BE2C (cell line): Measurements from ENCODE around the gene KRT4.

Experiments used
- DNase-seq: peaks from one replicate; pipeline ENCODE4 v3.0.0-alpha.2; 2020
- H3K27me3 ChIP-seq: fragments of 250-450 bp; sonication (Bioruptor Pico); 2 replicates; pipeline ENCODE4 v1.5.1; 2020; ENCODE audit warnings: mild to moderate bottlenecking
- H3K36me3 ChIP-seq: fragments of 250-450 bp; sonication (Bioruptor Pico); 2 replicates; pipeline ENCODE4 v1.5.1; 2020; ENCODE audit warnings: mild to moderate bottlenecking
- H3K4me1 ChIP-seq: fragments of 250-450 bp; sonication (Bioruptor Pico); 2 replicates; pipeline ENCODE4 v1.5.1; 2020
- H3K4me3 ChIP-seq: 2 replicates; pipeline ENCODE4 v1.5.1; 2011; ENCODE audit warnings: low read depth, low read length
- H3K9me3 ChIP-seq: fragments of 250-450 bp; sonication (Bioruptor Pico); 2 replicates; pipeline ENCODE4 v1.5.1; 2020
- TF ChIP-seq, protein P1 (sequence below): IDR thresholded peaks from 2 replicates; pipeline ENCODE4 v1.5.1; 2012; ENCODE audit warnings: mild to moderate bottlenecking, low read depth, low read length

Gene KRT4

DNA sequence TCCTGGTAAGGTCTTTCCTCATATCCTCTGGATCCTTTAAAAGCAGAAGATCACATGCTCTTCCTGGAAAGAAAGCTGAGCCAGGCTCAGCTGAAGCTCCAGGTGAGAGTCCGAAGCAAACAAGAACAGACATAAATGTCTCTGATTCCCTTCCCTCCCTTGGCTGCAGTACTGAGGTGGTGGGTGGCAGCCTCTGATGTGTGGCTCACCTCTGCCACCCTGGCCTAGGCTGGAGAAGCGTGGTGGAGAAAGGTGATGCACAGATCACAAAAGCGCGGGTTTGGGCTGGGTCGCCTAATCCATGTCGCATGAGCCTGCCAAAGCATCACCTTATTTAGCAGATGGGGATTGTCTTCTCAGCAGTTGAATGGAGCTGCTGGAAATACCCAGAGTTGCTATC lies 34.0 kb downstream of the KRT4 start:
- no peaks in the 10 kb centered on the region for H3K4me1 ChIP-seq
- H3K9me3 ChIP-seq: no peaks in the 10 kb centered on the region
- H3K36me3 ChIP-seq: no peaks in the 10 kb centered on the region
- TF ChIP-seq, protein P1, sequence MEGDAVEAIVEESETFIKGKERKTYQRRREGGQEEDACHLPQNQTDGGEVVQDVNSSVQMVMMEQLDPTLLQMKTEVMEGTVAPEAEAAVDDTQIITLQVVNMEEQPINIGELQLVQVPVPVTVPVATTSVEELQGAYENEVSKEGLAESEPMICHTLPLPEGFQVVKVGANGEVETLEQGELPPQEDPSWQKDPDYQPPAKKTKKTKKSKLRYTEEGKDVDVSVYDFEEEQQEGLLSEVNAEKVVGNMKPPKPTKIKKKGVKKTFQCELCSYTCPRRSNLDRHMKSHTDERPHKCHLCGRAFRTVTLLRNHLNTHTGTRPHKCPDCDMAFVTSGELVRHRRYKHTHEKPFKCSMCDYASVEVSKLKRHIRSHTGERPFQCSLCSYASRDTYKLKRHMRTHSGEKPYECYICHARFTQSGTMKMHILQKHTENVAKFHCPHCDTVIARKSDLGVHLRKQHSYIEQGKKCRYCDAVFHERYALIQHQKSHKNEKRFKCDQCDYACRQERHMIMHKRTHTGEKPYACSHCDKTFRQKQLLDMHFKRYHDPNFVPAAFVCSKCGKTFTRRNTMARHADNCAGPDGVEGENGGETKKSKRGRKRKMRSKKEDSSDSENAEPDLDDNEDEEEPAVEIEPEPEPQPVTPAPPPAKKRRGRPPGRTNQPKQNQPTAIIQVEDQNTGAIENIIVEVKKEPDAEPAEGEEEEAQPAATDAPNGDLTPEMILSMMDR: no peak
- DNase-seq: no peak
- H3K27me3 ChIP-seq: peaks cover 17% of the 10 kb centered on the region
- H3K4me3 ChIP-seq: no peak overlapping the region

DNA sequence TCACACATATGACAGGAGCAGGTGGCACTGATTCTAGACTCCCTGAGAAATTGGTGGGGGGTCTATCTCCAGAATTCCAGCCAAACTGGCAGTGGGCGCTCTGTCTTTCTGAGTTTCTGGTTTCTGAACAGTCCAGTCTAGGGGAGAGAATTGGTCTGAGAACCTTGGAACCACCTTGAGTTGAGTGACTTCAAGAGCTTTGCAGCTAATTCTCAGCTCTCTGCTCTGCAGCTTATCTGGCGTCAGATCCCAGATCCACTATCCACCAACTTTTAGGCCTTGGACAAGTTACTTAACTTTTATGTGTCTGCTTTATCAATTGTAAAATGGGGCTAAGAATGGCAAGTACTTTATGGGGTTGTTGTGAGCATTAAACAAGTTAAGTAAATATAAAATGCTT lies 35.1 kb downstream of the KRT4 start:
- DNase-seq: no peak
- H3K9me3 ChIP-seq: no peaks in the 10 kb centered on the region
- H3K27me3 ChIP-seq: peaks cover 16% of the 10 kb centered on the region
- H3K4me1 ChIP-seq: no peaks in the 10 kb centered on the region
- H3K4me3 ChIP-seq: no peak overlapping the region
- TF ChIP-seq, protein P1: no peak
- no peaks in the 10 kb centered on the region for H3K36me3 ChIP-seq

DNA sequence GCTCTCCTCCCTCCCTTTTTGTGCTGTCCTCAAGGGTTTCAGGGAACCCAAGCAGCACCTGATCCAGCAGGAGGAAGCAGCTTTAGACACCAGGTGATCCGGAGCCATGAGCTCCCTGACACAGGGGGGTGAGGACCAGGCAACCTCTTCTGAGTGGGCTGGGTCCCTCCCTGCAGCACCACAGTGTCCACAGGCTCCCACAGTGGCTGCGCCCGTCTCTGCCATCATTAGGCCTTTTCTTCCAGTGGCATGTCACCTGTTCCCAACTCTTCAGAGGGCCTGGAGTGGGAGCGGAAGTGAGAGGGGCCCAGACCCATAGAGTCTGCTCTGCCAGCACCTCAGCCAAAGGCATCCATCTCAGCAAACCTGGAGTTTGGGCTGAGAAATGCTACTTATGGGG lies 36.4 kb downstream of the KRT4 start:
- Histone ChIP-seq H3K36me3 (no peaks in the 10 kb centered on the region), H3K9me3 (no peaks in the 10 kb centered on the region), H3K27me3 (peaks cover 13% of the 10 kb centered on the region), H3K4me3 (no peak overlapping the region), H3K4me1 (no peaks in the 10 kb centered on the region)
- TF ChIP-seq, protein P1: no peak
- DNase-seq: no peak

DNA sequence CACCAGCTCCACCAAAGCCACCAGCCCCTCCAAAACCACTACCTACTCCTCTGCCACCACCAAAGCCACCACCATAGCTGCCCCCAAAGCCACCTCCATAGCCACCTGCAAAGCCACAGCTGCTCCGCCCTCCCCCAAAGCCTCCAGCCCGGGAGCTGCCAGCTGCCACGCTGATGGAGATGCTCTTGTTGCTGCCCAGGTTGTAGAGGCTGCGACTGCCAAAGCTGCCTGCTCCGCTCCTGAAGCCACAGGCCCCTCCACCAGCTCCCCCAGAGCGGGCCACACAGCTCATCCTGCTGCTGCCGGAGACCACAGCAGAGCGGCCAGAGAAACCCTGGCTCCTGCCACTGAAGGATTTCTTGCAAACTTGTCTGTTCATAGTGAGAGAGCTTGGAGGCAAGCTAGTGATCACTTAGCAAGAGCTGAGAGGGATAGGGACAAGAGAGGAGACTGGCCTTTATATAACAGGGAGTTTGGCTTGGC lies 37.0 kb downstream of the KRT4 start, which contains the start of gene KRT76:
TSS of gene KRT76 (minus strand) at position 433 of the 483 bp plus-strand sequence. CDS start at position 379, 54 bp downstream.
- Histone ChIP-seq H3K36me3 (no peaks in the 10 kb centered on the region), H3K9me3 (no peaks in the 10 kb centered on the region), H3K4me1 (no peaks in the 10 kb centered on the region), H3K4me3 (no peak within 1 kb of the TSS), H3K27me3 (peaks cover 13% of the 10 kb centered on the region)
- TF ChIP-seq, protein P1: no peak
- DNase-seq: no peak

DNA sequence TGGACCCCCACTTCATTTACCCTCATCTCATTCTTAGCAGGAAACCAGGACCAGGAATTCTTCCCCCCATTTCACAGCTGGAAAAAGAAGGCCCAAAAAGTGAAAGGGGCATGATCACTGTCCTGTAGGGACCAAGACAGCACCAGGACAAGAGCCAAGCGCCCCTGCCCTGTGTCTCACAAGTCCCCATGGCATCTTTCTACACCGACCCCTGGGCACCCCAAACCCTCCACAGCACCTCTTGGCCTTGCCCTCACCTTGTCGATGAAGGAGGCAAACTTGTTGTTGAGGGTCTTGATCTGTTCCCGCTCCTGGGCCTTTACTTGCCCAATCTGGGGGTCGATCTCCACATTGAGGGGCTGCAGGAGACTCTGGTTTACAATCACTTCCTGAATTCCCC lies 37.5 kb downstream of the KRT4 start:
- no peaks in the 10 kb centered on the region for H3K4me1 ChIP-seq
- TF ChIP-seq, protein P1: no peak
- H3K36me3 ChIP-seq: no peaks in the 10 kb centered on the region
- no peak for DNase-seq
- H3K9me3 ChIP-seq: no peaks in the 10 kb centered on the region
- peaks cover 13% of the 10 kb centered on the region for H3K27me3 ChIP-seq
- no peak overlapping the region for H3K4me3 ChIP-seq

DNA sequence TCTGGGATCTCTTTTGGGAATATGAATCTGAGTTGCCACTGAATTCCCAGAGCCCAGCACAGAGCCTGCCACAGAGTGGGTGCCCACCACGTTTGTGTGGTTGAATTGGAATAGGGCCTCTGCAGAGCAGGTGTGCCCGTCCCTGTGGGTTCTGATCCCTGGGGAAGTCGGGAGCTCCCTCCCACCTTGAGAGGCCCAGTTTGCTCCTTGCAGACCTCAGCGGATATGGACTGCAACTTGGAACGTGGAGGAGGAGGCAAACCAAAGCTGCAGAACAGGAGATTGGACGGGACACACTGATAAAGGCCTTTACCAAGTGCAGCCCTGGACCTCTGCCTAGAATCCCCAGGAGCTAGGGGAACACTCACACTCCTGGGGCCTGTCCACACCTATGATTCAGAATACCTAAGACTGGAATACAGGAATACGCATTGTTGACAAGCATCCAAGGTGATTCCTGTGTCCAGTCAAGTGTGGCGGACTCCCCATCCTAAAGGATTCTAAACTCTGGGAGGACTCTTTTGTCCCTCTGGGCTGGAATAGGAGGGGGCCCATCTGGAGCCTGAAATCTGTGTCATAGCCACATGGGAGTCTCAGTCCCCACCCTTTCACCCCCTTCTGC lies 39.2 kb downstream of the KRT4 start:
- Histone ChIP-seq H3K27me3 (peaks cover 9% of the 10 kb centered on the region; the same call in 1 of the 2 replicates), H3K9me3 (no peaks in the 10 kb centered on the region), H3K4me1 (no peaks in the 10 kb centered on the region), H3K36me3 (no peaks in the 10 kb centered on the region), H3K4me3 (no peak overlapping the region)
- no peak for DNase-seq
- TF ChIP-seq, protein P1: no peak
